Stimulated activated CD8-positive, alpha-beta memory T cell treated with anti-CD3 and anti-CD28 coated beads, Interleukin-15, amount 100 ng/mL, for 4 hours (primary cell): ENCODE measurements around the gene FRAS1.
"Not testable (repeated sequence)": the region's sequence is repeated elsewhere in the genome, so short reads cannot be mapped to it uniquely, and the experiment has no call there.

ENCODE experiments used
- DNase-seq, 2 donors: peaks; one replicate each; pipeline ENCODE4 v3.0.0-alpha.2; 2020; ENCODE audit warnings: low read depth in 2 of 2

FRAS1 gene

DNA sequence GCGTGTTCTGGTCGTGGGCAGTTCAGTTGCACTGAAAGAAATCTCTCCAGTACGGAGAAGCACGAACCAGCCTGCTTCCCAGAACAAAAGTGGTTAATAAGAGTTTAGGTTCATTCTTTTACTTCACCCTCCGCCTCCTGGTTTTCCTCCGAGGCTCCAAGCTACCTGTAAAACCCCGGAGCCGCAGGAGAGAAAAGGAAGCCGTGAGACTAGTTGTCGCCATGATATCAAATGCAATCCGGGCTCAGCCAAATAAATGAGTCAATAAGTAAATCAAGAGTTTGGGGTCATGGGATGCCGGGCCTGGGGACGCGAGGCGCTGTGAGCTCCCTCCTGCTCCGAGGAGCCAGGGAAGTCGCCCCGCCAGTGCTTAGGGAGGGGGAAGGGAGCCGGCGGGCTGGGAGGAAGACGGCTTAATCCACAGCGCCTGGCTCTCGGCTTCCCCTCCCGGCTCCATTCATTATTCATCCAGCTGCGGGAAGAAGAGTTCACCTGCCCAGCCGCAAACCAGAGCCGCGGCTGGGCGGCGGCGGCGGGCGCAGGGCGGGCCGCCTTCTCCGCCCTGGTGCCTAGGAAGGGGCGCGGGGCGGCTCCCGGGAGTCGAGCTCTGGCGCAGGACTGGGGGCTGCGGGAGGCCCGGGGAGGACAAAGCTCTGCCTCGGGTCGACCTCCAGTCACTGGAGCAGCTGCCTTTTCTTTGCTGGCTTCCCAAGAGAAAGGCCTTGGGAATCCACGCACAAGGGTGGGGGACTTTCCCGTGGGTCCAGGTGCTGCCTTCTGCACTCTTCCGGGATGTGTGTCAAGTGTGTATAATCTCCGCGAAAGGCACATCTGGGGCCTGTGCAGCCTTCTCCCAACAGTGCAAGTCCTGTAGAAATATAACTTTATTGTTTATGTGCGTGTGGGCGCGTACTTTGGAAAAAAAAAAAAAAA lies 1.7 kb downstream of the FRAS1 start:
- DNase-seq = no peak

DNA sequence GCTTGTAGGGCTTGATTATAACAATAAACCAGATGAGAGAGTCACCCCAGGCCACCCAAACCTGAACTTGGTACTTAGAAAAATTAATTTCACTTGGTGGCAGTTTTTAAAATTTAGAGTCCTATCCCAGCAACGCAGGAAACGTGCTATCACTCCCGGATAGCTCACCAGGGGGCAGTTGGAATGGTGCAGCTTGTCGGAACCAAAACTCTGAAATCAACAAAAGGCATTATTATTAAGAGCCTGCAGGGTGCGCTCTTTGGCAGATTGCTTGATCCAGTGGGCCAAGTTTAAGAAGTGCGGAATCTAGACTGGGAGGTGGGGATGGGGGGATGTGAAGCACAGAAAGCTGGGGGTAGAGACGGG lies 2.4 kb downstream of the FRAS1 start:
- DNase-seq = no peak

DNA sequence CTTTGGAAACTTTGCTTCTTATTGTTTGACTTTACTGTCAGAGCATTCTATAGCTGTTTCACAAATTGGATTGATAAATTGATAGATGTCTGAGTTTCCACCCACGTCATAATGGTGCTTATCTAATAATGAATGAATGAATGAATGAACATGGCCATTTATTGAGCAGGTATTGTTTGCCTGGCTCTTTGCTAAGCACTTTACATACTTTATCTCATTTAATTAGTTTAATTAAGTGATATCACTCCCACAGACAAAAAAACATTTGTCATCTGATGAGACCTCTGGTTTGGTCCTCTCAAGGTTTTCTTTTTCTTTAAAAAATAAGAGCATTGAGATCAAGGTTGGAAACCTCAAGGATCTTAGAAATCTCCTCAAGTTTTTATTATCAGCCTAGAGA lies 2.8 kb downstream of the FRAS1 start:
- no peak for DNase-seq

DNA sequence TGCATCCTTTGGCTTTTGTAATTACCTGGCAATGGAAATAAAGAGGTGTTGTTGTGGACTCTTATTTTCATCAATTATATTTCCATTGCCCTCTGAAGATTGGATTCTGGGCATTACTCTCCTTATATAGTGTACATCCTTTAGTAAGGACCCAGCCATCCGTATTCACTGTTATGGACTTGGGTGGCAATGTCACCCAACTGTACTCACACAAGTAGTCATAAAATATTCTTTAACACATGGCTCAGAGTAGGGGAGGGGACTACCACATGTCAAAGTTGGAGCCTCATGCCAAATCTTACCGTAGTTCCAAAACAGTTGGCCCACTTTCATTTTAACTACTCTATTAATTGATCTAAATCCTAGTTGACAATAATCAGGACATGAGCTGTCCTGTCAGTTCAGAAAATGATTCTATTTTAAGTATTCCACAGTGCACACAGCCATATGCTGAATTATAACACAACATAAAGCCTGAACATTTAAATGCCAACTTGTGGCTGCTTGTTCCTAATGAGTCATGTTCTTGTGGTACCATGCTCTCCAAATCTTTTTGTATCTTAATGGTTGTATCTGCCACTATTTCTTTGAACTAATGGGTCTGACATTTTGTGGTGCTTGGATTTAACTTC lies 4.9 kb downstream of the FRAS1 start:
- no peak for DNase-seq

DNA sequence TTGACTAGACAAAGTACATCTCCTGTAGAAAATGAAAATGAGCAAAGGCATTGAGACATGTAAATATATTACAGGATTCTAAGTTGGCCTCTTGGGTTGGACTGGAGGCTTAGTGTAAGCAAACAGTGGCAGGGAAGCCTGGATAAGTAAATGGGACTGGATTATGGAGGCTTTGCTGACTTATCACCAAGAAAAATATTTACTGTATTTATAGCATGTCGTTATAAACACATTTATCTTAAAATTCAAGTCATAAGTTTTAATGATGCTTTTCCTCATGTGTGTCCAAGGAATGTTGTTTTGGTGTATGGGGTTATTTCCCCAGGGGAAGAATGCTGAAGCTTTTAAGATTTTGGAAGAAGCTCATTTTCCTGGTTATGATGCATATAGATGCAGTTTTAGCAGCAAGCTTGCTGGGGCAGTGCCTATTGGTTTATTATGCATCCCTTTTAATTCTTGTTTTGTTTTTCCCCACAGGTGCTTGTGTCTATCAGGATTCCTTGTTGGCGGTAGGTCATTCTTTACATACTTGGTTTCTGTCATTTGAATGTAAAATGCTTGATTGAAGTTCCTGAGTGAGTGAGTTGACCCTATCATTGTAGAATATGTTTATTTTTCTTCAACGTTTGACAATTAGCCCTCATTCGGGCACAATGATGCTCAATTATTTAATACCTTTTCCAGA lies 8.5 kb downstream of the FRAS1 start:
- no peak for DNase-seq

DNA sequence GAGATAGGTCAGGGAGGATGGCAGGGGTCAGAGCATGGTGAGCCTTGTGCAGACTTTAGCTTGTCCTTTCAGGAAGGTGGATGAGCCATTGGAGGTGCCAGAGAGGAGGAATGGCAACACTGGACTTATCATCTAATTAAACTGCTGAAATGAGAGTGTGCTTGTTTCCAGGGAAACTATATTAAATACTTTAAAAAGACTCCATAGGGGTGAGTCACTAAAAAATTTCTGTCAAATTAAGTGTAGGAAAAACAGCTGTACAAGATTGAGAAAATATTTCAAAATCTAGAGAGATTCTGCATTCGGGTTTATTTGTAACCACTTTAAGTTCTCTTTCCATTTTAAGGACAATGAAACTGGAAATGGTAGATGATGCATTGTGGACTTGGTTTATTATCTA lies 11.4 kb downstream of the FRAS1 start:
- DNase-seq = no peak

DNA sequence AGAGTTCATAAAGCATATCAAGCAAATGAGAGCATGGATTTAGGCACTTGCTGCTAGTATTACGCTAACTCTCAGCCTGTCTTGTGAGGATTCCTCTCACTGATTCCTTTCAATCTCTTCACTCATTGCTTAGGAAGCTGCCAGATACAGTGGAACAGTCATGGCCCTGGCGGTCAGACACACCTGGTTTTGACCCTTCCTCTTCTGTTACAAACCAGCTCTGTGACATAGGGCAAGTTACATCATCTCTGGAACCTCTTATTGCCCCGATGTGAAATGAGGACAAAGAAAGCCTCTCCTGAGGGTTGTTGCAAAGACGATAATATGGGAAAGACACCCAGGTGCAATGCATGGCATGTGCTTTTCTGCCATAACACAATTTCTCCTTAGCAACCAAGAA lies 12.2 kb downstream of the FRAS1 start:
- no peak for DNase-seq

DNA sequence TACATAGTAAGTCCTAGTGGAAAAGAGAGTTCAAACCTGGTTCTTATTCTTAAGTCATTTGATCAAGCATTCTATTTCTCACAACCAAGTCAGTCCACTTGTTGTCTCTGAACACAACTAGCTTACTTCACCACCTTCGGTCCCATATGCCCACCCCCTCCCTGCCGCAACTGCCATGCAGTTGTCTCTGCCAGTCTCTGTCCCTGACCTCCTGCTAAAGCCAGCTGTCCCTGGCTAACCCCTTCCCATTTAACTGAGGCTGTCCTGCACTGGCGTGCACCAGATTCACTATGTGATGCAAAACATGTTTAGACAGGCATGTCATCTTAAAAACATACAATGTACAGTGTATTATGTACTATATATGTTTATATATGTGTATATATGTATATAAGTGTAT lies 12.7 kb downstream of the FRAS1 start:
- DNase-seq = no peak

DNA sequence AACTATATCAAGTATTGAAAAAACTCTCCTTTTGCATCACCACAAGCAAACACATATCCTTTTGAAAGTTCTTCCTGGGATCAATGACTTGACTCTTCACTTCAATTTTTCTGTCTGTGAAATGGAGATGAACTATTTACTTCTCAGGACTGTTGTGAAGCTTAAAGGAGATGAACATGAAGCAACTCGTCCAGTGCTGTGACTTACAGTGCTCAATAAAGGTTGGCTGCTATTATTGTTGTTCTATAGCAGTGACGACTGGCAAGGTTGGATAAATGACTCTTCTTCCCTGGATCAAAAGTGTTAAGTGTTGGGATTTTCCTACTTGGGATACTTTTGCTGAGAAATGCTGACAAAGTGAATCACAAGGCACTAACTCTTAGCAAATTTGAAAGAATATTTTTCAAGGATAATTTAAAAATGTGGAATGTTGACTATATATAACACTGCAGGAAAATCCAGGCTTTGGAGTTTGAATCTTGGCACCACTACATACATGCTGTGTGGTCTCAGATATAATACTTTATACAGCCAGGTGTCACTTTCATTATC lies 13.7 kb downstream of the FRAS1 start:
- no peak for DNase-seq

DNA sequence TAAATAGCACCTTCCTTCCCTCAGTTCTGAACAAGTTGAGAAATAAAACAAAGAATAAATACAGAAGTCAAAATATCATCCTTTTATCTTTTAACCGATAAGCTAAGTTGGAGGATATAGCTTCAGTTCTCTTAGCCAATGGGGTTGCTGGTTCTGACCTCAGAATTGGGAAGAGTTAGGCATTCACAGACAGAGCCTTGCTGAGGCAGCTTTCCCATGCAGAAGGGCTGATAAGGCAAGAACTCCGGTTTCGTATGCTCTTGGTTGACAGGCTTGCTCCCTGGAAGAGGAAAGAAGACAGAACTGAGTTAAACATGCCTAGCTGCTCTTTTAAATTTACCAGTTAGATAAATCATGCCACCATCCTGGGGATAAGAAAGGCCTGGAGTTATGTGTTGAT lies 17.6 kb downstream of the FRAS1 start:
- no peak for DNase-seq

DNA sequence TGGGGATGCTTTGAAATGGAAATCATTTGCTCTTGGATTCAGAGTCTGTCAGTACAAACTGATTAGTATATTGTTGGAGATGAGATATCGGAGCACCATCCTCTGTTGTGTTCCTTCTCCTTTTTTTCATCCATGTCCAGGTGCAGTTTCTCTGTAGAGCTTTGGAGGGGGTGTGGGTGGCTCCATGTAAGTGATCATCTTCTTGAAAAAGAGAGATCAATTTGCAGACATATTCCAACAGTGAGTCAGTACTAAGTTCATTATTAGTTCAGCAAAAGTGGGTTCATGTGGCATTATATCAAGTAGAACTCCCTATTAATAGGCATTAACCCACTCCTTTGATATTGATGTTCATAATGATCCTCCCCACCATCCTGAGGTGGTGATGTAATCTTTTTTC lies 18.9 kb downstream of the FRAS1 start:
- DNase-seq = no peak

DNA sequence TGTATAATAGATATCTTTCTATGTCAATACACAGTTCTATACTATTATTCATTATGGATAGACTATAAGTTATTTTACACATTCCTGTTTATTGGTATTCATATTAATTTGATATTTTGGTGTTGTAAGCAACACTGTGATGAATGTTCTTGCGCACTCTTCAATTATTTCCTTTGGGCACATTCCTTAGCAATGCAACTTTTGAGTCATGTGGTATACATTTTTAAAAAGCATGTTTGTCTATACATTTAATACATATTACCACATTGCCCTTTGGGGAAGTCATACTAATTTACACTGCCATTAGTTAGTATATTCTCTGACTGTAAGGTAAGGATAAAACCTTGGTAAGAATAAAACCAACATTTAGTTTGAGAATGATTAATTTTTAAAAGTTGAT lies 21.0 kb downstream of the FRAS1 start:
- no peak for DNase-seq

DNA sequence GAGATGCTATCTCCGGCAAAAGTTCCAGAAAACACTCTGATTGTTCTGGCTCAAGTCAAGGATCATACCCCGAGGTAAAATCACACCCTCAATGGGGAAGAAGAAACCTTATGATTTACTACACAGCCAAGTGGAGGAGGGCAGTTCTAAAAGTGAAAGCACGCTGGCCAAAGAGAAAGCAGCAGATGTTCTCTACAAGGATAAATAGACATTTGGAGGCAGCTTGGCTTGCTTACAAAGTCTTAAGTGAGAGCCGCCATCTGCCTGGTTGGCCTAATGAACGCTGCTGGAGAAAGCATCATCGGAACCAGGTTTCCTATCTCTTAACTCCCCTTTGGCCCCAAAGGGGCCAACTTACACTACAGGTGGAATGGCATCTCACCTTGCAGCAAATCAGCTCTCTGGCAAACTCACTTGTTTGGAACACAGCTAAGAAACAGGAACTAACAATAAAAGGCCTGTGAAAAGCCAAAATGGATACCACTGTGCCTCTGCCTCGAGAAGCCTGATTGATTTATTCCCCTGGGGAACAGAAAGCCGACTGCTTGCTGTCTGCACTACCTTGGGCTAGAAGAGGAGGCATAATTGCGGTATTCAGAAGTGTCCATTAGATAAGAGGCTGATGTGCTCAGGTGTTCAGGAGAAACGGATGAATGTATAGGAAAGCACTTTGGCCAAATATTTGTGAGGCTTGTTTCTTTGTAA lies 22.8 kb downstream of the FRAS1 start:
- no peak for DNase-seq

DNA sequence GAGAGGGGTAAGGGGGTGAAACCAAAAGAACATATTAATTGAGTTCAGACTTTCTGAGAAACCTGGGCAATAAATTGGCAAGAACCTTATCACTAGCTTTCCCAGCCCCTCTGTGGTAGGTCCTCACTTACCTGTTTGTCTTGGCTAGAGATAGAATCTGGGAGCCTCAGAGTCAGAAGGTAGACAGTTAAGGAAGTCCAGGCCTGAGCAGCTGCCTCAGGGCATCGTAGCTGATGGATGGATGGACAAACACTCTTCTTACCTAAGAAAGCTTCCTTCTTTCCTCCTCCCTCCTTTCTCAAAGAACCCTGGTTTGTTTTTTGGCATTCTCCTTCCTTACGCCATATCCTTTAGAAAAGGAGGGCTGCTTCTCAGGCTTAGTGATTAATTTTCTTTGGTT lies 24.4 kb downstream of the FRAS1 start:
- no peak for DNase-seq

DNA sequence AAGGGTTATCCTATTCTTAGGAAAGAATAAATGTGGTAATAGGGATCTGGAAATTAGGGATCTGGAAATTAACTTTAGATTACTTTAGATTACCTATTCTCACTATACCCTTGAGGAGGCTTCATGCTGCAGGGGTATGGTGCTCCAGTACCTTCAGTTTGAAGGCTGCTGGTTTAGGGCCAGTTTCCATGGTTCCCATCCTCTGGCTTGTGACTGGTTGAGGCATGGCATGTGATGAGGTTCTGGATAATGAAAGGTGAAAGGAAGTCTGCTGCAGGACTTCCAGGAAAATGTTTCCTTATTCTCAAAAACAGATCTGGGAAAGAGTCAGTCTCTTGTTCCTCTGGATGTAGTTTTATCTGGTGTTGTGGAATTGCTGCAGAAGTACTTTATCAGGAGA lies 25.9 kb downstream of the FRAS1 start:
- DNase-seq = no peak

DNA sequence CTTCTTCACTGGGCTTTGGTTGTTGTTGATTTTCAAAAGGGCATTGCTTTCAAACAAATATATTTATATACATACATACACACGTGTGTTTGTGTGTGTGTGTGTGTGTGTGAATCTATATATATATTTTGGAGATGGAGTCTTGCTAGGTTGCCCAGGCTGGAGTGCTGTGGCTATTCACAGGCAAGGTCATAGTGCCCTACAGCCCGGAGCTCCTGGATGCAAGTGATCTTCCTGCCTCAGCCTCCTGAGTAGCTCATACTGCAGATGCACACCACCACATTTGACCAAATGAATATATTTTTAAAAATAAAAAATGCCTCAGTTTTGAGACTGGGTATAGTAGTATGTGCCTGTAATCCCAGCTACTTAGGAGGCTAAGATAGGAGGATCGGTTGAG lies 34.4 kb downstream of the FRAS1 start:
- no peak for DNase-seq

DNA sequence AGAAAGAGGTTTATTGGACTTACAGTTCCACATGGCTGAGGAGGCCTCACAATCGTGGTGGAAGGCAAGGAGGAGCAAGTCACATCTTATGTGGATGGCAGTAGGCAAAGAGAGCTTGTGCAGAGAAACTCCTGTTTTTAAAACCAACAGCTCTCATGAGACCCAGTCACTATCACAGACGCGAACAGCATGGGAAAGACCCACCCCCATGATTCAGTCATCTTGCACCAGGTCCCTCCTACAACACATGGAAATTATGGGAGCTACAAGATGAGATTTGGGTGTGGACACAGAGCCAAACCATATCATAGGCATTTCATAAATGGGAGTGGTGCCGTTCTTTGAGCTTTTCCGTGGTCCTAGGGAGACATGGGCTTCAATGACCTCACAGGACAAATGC lies 35.2 kb downstream of the FRAS1 start:
- not testable (repeated sequence) for DNase-seq

DNA sequence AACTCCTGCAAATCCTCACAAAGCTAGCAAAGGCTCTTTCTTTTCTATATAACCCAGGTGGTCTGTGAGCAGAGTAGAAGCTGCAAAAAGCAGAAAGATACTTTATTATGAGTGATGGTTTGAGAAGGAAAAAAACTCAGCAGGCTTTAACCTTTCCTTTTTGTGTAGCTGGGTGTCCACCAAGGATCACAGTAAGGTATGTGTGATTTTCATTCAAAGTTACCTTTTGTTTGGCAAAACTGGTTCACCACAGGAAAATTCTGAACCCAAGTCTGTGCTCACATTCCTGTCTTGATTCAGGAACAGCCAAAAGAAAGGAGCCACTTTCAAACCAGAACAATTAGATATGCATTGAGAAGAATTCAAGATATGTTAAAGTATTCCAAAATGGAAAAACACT lies 35.7 kb downstream of the FRAS1 start:
- DNase-seq = no peak

DNA sequence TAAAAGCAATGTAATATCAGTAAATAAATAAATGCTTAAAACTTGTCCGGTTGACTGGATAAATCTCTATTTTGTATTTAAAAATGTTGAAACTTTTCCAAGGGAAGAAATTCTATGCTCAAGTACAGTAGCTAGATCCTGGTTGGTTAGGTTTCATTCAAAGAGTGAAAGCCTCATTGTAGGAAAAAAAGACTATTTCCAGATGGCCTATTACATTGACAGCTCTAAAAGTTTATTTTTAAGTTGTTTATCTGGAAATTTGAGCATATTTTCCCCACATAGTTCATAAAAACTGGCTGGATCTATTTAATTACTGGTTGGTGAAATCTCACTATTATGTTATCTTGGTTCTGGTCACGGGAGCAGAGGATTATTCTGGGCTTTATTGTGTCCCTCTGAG lies 38.0 kb downstream of the FRAS1 start:
- DNase-seq = no peak

DNA sequence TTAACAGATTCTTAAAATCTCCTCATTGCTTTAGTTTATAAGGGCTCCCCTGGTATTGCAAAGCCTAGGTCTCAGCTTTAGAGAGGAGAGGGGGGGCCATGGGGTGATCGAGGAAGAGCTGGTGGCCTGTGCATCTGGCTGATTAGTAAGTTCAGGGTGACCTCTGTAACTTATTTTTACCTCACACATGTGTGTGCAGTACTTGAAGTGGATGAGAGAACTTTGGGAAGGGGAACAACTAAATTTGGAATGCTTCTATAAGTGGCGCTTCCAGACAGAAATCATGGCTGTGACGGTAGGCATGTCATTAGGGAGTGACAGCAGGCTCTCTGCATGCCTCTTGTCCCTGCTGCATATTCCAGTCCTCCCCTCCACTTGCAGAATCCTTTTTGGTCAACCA lies 41.9 kb downstream of the FRAS1 start:
- DNase-seq = no peak

DNA sequence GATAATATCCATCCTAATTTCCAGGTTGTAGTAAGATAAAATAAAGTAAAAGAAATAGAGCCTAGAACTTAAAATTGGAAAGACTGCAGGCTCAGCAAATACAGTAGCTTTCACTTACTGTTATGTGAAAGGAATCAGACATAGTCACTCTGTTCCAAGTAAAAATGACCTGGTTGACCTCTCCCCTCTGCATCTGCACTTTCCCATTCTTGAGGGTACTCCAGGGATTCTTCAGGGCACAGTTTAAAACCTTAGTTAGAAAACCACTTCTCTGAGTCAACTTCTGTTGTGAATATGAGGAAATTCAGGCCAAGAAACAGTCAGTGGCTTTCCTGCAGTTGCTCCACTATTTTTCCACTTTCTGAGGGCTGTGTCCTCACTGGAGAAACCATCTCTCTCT lies 42.9 kb downstream of the FRAS1 start:
- DNase-seq = no peak

DNA sequence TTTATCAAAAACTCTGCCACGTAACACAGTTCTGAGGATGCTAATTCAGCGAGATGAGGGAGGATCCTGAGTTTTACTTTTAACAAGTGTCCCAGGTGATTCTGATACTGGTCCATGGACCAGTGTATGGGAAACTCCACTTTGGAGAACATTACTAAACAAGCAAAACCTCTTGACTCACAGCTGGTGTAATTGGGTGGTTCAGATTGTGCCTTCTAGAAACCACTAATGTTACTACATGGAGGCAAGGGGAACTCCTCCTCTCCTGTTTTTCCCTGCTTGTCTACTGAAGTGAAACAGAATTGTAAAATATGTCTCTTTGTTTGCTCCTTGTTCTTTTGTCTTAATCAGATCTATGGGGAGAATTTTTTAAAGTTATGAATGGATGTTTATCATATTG lies 62.6 kb downstream of the FRAS1 start:
- no peak for DNase-seq
